GM23338 (cell line): ENCODE results near the gene CDR2. TPM values are rescaled to one million over a fixed set of nuclear protein-coding genes. Genes with fewer than 3 reads are reported as not detected.

Source experiments
- ATAC-seq: fragments of 200-7000 bp; cut with Tn5 transposase; 3 replicates; pipeline ENCODE4 v1.9.1; 2020
- DNase-seq: peaks from one replicate; pipeline ENCODE4 v3.0.0-alpha.2; 2015; ENCODE audit warnings: low spot score
- H2AFZ ChIP-seq: fragments of 200-600 bp; sonication (generic); 2 replicates; pipeline ENCODE4 v1.8.0; 2016; ENCODE audit warnings: antibody characterized with exemption, mild to moderate bottlenecking, moderate library complexity
- H3F3A ChIP-seq: fragments of 200-600 bp; sonication (generic); replicated peaks from 2 replicates; pipeline ENCODE4 v1.8.0; 2017; ENCODE audit warnings: antibody characterized with exemption, mixed run types, low read depth
- H3K27ac ChIP-seq: fragments of 200-600 bp; sonication (generic); 2 replicates; pipeline ENCODE4 v1.6.1; 2016; ENCODE audit warnings: low read depth
- H3K27me3 ChIP-seq: fragments of 200-600 bp; sonication (generic); 2 replicates; pipeline ENCODE4 v1.8.0; 2016; ENCODE audit warnings: mild to moderate bottlenecking, mixed run types, moderate library complexity; ENCODE audit not compliant: insufficient read depth
- H3K36me3 ChIP-seq: fragments of 200-600 bp; sonication (generic); 2 replicates; pipeline ENCODE4 v1.8.0; 2016; ENCODE audit warnings: mild to moderate bottlenecking; ENCODE audit not compliant: insufficient read depth
- H3K4me1 ChIP-seq: fragments of 200-600 bp; sonication (generic); 2 replicates; pipeline ENCODE4 v1.8.0; 2016; ENCODE audit warnings: mild to moderate bottlenecking, moderate library complexity; ENCODE audit not compliant: insufficient read depth
- H3K4me2 ChIP-seq: fragments of 200-600 bp; sonication (generic); 2 replicates; pipeline ENCODE4 v1.7.1; 2017; ENCODE audit warnings: mixed run types
- H3K4me3 ChIP-seq: fragments of 200-600 bp; sonication (generic); 2 replicates; pipeline ENCODE4 v1.6.1; 2016; ENCODE audit warnings: mixed run types
- H3K79me2 ChIP-seq: fragments of 200-600 bp; sonication (generic); replicated peaks from 2 replicates; pipeline ENCODE4 v1.8.0; 2017; ENCODE audit warnings: mild to moderate bottlenecking; ENCODE audit not compliant: insufficient read depth
- H3K9me2 ChIP-seq: fragments of 200-600 bp; sonication (generic); 2 replicates; pipeline ENCODE4 v1.8.0; 2017; ENCODE audit not compliant: insufficient read depth
- H4K20me1 ChIP-seq: fragments of 200-600 bp; sonication (generic); replicated peaks from 2 replicates; pipeline ENCODE4 v1.8.0; 2017; ENCODE audit warnings: mild to moderate bottlenecking; ENCODE audit not compliant: insufficient read depth
- H3K27ac Mint-ChIP-seq: 2 replicates; pipeline ENCODE4 v1.8.0; 2020; ENCODE audit warnings: inconsistent platforms, mild to moderate bottlenecking, moderate library complexity, mixed read lengths
- H3K27me3 Mint-ChIP-seq: 3 replicates; pipeline ENCODE4 v1.8.0; 2022; ENCODE audit warnings: low read depth, mild to moderate bottlenecking, moderate library complexity, mixed read lengths, inconsistent platforms; ENCODE audit not compliant: insufficient read depth, poor library complexity
- H3K36me3 Mint-ChIP-seq: 3 replicates; pipeline ENCODE4 v1.8.0; 2021; ENCODE audit warnings: low read depth, mild to moderate bottlenecking, inconsistent platforms, moderate library complexity, mixed read lengths
- H3K4me1 Mint-ChIP-seq: 3 replicates; pipeline ENCODE4 v1.8.0; 2020; ENCODE audit warnings: mild to moderate bottlenecking, inconsistent platforms, mixed read lengths
- H3K4me3 Mint-ChIP-seq: 3 replicates; pipeline ENCODE4 v1.8.0; 2021; ENCODE audit warnings: moderate library complexity, mild to moderate bottlenecking, inconsistent platforms, mixed read lengths
- H3K9me3 Mint-ChIP-seq: 3 replicates; pipeline ENCODE4 v1.8.0; 2020; ENCODE audit warnings: moderate library complexity, mild to moderate bottlenecking, inconsistent platforms, mixed read lengths
- EZH2 ChIP-seq: fragments of 200-600 bp; sonication (generic); IDR thresholded peaks from one replicate; pipeline ENCODE4 v1.8.0; 2017; ENCODE audit warnings: antibody characterized with exemption, mild to moderate bottlenecking, low read depth; ENCODE audit not compliant: unreplicated experiment
- JUNB ChIP-seq: IDR thresholded peaks from one replicate; pipeline ENCODE4 v1.6.1; 2016; ENCODE audit warnings: antibody characterized with exemption; ENCODE audit not compliant: unreplicated experiment
- POLR2AphosphoS5 ChIP-seq: IDR thresholded peaks from 2 replicates; pipeline ENCODE4 v1.6.1; 2016; ENCODE audit warnings: antibody characterized with exemption, low read depth
- STAT1 ChIP-seq: IDR thresholded peaks from one replicate; pipeline ENCODE4 v1.6.1; 2016; ENCODE audit warnings: antibody characterized with exemption; ENCODE audit not compliant: unreplicated experiment
- ZNF331 ChIP-seq: fragments of 250-450 bp; sonication (Bioruptor Pico); IDR thresholded peaks from 2 replicates; pipeline ENCODE4 v1.5.0; 2020; ENCODE audit warnings: low read depth, mild to moderate bottlenecking, moderate library complexity
- polyA plus RNA-seq: library from polyadenylated mRNA; unstranded; fragments of >200 nt; fragmentation: Nextera tagmentation; extraction: Ambion mirVana; gene quantifications from 2 replicates; pipeline ENCODE4 v1.2.1, GENCODE V29; 2016
- total RNA-seq: library from RNA; depleted of rRNA; stranded (reverse); fragments of >200 nt; shearing (Covaris generic); gene quantifications from 2 replicates; pipeline ENCODE4 v1.2.3, GENCODE V29; 2014
- TF ChIP-seq, protein P1 (sequence below): IDR thresholded peaks from one replicate; pipeline ENCODE4 v1.6.1; 2018; ENCODE audit warnings: antibody characterized with exemption; ENCODE audit not compliant: unreplicated experiment
- TF ChIP-seq, protein P2 (sequence below): fragments of 250-450 bp; sonication (Bioruptor Pico); IDR thresholded peaks from 2 replicates; pipeline ENCODE4 v1.5.0; 2020; ENCODE audit warnings: mild to moderate bottlenecking, moderate library complexity
- TF ChIP-seq, protein P3 (sequence below): IDR thresholded peaks from 2 replicates; pipeline ENCODE4 v1.6.1; 2016; ENCODE audit warnings: antibody characterized with exemption
- TF ChIP-seq, protein P4 (sequence below), 2 experiments: fragments of 200-600 bp in 1 of 2; sonication (generic) in 1 of 2; conservative IDR thresholded peaks; 2 replicates each; pipeline versions ENCODE4 v1.5.1 to v1.6.1; 2016 to 2017; ENCODE audit warnings: antibody characterized with exemption in 2 of 2, low read depth in 2 of 2, mild to moderate bottlenecking in 2 of 2, moderate library complexity in 1 of 2

Gene CDR2
- total and polyA plus RNA-seq, 2 experiments from 2014 or later = 17.7 to 39.3 TPM

DNA sequence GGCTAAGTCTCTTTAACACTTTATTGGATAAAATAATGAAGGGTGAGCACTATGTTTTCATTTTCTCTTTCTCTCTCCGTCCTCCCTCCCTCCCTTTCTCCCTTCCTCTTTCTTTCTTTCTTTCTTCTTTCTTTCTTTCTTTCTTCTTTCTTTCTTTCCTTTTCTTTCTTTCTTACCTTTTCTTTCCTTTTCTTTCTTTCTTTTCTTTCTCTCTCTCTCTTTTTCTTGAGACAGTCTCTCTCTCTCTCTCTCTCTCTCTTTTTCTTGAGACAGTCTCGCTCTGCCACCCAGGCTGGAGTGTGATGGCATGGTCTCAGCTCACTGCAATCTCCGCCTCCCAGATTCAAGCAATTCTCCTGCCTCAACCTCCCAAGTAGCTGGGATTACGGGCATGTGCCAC, 21.5 kb upstream of the CDR2 start:
- Histone ChIP-seq H3K36me3 (no peaks in the 10 kb centered on the region), H3K79me2 (no peaks in the 10 kb centered on the region), H3K27me3 (no peaks in the 10 kb centered on the region), H3K27ac (no peak overlapping the region), H3K4me1 (no peaks in the 10 kb centered on the region), H3K4me3 (no peak overlapping the region), H3K4me2 (no peak overlapping the region), H3F3A (no peaks in the 10 kb centered on the region), H2AFZ (no peak overlapping the region), H3K9me2 (no peaks in the 10 kb centered on the region), H4K20me1 (no peaks in the 10 kb centered on the region)
- DNase-seq (no peak), ATAC-seq (no peak)
- TF ChIP-seq, protein P1, sequence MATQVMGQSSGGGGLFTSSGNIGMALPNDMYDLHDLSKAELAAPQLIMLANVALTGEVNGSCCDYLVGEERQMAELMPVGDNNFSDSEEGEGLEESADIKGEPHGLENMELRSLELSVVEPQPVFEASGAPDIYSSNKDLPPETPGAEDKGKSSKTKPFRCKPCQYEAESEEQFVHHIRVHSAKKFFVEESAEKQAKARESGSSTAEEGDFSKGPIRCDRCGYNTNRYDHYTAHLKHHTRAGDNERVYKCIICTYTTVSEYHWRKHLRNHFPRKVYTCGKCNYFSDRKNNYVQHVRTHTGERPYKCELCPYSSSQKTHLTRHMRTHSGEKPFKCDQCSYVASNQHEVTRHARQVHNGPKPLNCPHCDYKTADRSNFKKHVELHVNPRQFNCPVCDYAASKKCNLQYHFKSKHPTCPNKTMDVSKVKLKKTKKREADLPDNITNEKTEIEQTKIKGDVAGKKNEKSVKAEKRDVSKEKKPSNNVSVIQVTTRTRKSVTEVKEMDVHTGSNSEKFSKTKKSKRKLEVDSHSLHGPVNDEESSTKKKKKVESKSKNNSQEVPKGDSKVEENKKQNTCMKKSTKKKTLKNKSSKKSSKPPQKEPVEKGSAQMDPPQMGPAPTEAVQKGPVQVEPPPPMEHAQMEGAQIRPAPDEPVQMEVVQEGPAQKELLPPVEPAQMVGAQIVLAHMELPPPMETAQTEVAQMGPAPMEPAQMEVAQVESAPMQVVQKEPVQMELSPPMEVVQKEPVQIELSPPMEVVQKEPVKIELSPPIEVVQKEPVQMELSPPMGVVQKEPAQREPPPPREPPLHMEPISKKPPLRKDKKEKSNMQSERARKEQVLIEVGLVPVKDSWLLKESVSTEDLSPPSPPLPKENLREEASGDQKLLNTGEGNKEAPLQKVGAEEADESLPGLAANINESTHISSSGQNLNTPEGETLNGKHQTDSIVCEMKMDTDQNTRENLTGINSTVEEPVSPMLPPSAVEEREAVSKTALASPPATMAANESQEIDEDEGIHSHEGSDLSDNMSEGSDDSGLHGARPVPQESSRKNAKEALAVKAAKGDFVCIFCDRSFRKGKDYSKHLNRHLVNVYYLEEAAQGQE = no peak
- TF ChIP-seq STAT1 (no peak), ZNF331 (CRISPR knock-in tag) (no peak), JUNB (no peak), EZH2 (no peak), POLR2AphosphoS5 (no peak)
- TF ChIP-seq, protein P2, sequence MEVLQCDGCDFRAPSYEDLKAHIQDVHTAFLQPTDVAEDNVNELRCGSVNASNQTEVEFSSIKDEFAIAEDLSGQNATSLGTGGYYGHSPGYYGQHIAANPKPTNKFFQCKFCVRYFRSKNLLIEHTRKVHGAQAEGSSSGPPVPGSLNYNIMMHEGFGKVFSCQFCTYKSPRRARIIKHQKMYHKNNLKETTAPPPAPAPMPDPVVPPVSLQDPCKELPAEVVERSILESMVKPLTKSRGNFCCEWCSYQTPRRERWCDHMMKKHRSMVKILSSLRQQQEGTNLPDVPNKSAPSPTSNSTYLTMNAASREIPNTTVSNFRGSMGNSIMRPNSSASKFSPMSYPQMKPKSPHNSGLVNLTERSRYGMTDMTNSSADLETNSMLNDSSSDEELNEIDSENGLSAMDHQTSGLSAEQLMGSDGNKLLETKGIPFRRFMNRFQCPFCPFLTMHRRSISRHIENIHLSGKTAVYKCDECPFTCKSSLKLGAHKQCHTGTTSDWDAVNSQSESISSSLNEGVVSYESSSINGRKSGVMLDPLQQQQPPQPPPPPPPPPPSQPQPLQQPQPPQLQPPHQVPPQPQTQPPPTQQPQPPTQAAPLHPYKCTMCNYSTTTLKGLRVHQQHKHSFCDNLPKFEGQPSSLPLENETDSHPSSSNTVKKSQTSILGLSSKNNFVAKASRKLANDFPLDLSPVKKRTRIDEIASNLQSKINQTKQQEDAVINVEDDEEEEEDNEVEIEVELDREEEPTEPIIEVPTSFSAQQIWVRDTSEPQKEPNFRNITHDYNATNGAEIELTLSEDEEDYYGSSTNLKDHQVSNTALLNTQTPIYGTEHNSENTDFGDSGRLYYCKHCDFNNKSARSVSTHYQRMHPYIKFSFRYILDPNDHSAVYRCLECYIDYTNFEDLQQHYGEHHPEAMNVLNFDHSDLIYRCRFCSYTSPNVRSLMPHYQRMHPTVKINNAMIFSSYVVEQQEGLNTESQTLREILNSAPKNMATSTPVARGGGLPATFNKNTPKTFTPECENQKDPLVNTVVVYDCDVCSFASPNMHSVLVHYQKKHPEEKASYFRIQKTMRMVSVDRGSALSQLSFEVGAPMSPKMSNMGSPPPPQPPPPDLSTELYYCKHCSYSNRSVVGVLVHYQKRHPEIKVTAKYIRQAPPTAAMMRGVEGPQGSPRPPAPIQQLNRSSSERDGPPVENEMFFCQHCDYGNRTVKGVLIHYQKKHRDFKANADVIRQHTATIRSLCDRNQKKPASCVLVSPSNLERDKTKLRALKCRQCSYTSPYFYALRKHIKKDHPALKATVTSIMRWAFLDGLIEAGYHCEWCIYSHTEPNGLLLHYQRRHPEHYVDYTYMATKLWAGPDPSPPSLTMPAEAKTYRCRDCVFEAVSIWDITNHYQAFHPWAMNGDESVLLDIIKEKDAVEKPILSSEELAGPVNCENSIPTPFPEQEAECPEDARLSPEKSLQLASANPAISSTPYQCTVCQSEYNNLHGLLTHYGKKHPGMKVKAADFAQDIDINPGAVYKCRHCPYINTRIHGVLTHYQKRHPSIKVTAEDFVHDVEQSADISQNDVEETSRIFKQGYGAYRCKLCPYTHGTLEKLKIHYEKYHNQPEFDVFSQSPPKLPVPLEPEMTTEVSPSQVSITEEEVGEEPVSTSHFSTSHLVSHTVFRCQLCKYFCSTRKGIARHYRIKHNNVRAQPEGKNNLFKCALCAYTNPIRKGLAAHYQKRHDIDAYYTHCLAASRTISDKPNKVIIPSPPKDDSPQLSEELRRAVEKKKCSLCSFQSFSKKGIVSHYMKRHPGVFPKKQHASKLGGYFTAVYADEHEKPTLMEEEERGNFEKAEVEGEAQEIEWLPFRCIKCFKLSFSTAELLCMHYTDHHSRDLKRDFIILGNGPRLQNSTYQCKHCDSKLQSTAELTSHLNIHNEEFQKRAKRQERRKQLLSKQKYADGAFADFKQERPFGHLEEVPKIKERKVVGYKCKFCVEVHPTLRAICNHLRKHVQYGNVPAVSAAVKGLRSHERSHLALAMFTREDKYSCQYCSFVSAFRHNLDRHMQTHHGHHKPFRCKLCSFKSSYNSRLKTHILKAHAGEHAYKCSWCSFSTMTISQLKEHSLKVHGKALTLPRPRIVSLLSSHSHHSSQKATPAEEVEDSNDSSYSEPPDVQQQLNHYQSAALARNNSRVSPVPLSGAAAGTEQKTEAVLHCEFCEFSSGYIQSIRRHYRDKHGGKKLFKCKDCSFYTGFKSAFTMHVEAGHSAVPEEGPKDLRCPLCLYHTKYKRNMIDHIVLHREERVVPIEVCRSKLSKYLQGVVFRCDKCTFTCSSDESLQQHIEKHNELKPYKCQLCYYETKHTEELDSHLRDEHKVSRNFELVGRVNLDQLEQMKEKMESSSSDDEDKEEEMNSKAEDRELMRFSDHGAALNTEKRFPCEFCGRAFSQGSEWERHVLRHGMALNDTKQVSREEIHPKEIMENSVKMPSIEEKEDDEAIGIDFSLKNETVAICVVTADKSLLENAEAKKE = no peak
- TF ChIP-seq, protein P3, sequence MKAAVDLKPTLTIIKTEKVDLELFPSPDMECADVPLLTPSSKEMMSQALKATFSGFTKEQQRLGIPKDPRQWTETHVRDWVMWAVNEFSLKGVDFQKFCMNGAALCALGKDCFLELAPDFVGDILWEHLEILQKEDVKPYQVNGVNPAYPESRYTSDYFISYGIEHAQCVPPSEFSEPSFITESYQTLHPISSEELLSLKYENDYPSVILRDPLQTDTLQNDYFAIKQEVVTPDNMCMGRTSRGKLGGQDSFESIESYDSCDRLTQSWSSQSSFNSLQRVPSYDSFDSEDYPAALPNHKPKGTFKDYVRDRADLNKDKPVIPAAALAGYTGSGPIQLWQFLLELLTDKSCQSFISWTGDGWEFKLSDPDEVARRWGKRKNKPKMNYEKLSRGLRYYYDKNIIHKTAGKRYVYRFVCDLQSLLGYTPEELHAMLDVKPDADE = no peak
- TF ChIP-seq, protein P4, sequence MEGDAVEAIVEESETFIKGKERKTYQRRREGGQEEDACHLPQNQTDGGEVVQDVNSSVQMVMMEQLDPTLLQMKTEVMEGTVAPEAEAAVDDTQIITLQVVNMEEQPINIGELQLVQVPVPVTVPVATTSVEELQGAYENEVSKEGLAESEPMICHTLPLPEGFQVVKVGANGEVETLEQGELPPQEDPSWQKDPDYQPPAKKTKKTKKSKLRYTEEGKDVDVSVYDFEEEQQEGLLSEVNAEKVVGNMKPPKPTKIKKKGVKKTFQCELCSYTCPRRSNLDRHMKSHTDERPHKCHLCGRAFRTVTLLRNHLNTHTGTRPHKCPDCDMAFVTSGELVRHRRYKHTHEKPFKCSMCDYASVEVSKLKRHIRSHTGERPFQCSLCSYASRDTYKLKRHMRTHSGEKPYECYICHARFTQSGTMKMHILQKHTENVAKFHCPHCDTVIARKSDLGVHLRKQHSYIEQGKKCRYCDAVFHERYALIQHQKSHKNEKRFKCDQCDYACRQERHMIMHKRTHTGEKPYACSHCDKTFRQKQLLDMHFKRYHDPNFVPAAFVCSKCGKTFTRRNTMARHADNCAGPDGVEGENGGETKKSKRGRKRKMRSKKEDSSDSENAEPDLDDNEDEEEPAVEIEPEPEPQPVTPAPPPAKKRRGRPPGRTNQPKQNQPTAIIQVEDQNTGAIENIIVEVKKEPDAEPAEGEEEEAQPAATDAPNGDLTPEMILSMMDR (conservative IDR thresholded peaks at IDR 0.05; ENCODE audit: low read depth in 2 of 2) = no peak
- Mint-ChIP-seq H3K27ac (no peak overlapping the region), H3K4me1 (peaks cover 2% of the 10 kb centered on the region; the same call in 1 of the 3 replicates), H3K4me3 (no peak overlapping the region), H3K27me3 (peaks cover under 1% of the 10 kb centered on the region), H3K9me3 (no peaks in the 10 kb centered on the region), H3K36me3 (no peaks in the 10 kb centered on the region)
